Fibroblast of the aortic adventitia (primary cell): Measurements from ENCODE around the gene SHB. TPM values are rescaled to one million over a fixed set of nuclear protein-coding genes. Genes with fewer than 3 reads are reported as not detected.

ENCODE experiments used
- DNase-seq: peaks from one replicate; pipeline ENCODE4 v3.0.0-alpha.2; 2010; ENCODE audit warnings: low read depth
- H3K4me3 ChIP-seq: 2 replicates; pipeline ENCODE4 v1.5.1; 2011; ENCODE audit warnings: low read depth, mild to moderate bottlenecking, control low read depth, low read length, moderate library complexity
- total RNA-seq: library from RNA; depleted of rRNA; stranded (reverse); fragments of >200 nt; gene quantifications from 2 replicates; pipeline ENCODE4 v1.2.3, GENCODE V29; 2012; ENCODE audit warnings: low replicate concordance
- TF ChIP-seq, protein P1 (sequence below): IDR thresholded peaks from 2 replicates; pipeline ENCODE4 v1.5.1; 2011; ENCODE audit warnings: mild to moderate bottlenecking, low read length, control low read depth, inconsistent platforms; ENCODE audit not compliant: insufficient read depth

Gene SHB
- total RNA-seq, 1 donor = 26.5 TPM

DNA sequence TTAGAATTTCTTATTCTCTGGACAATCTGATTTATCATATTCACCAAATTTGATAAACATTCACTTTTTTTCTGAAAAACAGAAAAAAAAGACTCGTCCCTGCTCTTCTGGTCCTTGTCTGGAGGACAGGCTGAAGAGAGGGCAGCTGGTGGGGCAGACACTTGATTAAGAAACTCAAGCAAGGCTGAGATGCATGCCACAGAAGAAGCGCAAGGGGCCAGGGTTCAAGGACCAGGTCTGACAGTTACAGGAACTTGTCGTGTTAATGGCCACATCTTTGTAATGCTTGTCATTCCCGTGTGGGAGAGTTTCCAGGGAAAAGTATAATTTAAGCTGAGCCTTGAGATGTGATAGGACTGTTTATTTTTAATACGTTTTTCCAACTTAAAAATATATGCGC, 40.6 kb upstream of the SHB start:
- H3K4me3 ChIP-seq = no peak overlapping the region
- DNase-seq = no peak
- TF ChIP-seq, protein P1, sequence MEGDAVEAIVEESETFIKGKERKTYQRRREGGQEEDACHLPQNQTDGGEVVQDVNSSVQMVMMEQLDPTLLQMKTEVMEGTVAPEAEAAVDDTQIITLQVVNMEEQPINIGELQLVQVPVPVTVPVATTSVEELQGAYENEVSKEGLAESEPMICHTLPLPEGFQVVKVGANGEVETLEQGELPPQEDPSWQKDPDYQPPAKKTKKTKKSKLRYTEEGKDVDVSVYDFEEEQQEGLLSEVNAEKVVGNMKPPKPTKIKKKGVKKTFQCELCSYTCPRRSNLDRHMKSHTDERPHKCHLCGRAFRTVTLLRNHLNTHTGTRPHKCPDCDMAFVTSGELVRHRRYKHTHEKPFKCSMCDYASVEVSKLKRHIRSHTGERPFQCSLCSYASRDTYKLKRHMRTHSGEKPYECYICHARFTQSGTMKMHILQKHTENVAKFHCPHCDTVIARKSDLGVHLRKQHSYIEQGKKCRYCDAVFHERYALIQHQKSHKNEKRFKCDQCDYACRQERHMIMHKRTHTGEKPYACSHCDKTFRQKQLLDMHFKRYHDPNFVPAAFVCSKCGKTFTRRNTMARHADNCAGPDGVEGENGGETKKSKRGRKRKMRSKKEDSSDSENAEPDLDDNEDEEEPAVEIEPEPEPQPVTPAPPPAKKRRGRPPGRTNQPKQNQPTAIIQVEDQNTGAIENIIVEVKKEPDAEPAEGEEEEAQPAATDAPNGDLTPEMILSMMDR = no peak

DNA sequence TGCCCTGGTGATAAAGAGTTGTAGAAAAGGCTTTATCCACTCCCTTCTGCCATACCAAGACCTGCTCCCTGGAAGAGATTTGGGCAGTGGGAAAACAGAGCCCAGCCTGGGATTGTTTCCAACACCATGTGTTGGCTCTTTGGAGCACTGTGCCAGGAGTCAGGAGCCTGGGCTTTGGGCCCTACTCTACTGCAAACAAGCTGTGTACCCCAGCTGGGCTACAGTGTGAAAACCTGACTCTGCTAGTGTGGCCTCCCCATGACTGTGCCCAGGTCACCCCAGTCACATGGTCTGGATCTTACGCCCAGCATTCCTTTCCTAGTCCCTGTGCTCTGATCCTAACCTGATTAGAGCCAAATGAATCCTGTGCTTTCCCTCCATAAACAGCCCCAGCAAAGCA, 39.3 kb upstream of the SHB start:
- TF ChIP-seq, protein P1 = no peak
- no peak for DNase-seq
- no peak overlapping the region for H3K4me3 ChIP-seq

DNA sequence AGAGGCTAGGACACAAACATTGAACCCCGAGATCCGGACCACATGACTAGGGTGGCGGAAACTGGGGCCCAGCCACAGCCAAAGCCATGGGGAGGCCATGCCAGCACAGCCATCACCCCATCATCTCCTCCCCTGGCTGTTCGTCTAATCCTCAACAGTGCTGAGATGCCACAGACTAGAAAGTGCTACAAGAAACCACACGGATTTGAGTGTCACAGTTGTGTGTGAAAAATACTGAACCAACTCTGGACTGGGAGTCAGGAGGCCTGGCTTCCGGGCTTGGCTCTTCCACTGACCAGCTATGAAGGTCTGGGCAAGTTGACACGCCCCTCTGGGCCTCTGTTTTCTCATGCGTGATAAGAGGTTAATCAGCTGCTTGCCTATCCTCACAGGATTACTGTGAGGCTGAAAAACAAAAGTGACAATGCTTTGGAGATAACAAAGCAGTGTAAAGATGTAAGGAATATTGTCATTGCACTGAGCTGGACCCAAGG, 38.8 kb upstream of the SHB start:
- TF ChIP-seq, protein P1 = no peak
- no peak overlapping the region for H3K4me3 ChIP-seq
- DNase-seq = peak; percentile 9

DNA sequence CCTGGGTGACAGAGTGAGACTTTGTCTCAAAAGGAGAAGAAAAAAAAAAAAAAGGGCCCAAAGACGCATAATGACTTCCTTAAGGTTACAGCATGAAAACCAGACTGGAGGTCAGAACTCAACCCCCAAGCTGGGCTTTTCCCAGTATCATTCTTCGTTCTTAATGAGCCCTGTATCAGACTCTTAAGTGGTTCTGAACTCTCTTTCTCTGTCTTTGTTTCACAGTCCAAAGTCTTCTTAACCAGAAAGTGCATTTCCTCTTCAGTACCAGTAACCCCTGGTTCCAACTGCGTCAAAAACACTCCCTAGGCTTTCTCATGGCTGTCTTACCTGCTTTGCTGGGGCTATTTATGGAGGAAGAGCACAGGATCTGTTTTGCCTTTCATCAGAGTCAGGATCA, 38.4 kb upstream of the SHB start:
- no peak overlapping the region for H3K4me3 ChIP-seq
- TF ChIP-seq, protein P1 = no peak
- DNase-seq = no peak

DNA sequence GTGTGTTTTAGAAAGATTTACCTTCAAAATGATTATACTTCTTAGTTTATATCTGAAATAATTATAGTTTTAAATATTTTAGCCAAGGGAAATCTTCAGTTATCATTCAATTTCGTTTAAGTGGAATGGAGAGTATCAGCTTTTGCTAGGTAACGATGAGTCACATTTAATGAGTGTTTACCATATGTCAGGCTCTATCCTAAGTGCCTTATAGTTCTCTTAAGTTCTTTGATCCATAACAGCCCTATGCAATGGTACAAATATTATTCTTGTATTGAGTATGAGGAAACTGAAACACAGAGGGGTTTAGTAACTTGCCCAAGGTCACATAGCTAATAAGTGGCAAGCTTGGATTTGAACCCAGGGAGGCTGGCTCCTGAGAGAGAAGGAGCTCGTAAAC, 37.5 kb upstream of the SHB start:
- TF ChIP-seq, protein P1 = no peak
- H3K4me3 ChIP-seq = no peak overlapping the region
- no peak for DNase-seq

DNA sequence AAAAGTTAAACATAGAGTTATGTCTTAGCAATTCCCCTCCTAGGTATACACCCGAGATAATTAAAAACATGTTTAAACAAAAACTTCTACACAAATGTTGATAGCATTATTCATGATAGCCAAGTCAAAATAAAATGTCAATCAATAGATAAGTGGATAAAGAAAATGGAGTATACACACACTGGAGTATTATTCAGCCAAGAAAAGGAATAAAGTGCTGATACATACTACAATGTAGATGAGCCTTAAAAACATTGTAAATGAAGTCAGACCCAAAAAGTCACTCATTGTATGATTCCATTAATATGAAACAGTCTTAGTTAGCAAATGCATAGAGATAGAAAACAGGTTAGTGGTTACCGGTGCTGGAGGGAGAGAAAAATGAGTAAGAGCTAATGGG, 34.3 kb upstream of the SHB start:
- no peak overlapping the region for H3K4me3 ChIP-seq
- TF ChIP-seq, protein P1 = no peak
- DNase-seq = no peak

DNA sequence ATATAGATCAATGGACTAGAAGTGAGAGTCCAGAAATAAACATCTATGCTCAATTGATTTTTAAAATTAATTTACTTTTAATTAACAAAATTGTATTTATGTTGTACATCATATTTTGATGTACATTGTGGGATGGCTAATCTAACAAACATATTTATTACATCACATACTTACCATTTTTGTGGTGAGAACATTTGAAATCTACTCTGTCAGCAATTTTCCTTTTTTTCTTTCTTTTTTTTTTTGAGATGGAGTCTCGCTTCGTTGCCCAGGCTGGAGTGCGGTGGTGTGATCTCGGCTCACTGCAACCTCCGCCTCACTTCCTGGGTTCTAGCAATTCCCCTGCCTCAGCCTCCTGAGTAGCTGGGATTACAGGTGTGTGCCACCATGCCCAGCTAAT, 32.4 kb upstream of the SHB start:
- H3K4me3 ChIP-seq = no peak overlapping the region
- no peak for DNase-seq
- TF ChIP-seq, protein P1 = no peak
